Measurements from ENCODE around the gene UBE2J1.

The UBE2J1 gene

GRCh38 chr6:89290401-89291155 lies 61.9 kb downstream of the UBE2J1 start:
- no peak for DNase-seq (ENCODE audit: low read depth in 3 of 3)

- DNase-seq (ENCODE audit: low read depth in 3 of 3), result no peak
These were observed 62.8 kb downstream of the UBE2J1 start for GRCh38 chr6:89289710-89290109.

DNA sequence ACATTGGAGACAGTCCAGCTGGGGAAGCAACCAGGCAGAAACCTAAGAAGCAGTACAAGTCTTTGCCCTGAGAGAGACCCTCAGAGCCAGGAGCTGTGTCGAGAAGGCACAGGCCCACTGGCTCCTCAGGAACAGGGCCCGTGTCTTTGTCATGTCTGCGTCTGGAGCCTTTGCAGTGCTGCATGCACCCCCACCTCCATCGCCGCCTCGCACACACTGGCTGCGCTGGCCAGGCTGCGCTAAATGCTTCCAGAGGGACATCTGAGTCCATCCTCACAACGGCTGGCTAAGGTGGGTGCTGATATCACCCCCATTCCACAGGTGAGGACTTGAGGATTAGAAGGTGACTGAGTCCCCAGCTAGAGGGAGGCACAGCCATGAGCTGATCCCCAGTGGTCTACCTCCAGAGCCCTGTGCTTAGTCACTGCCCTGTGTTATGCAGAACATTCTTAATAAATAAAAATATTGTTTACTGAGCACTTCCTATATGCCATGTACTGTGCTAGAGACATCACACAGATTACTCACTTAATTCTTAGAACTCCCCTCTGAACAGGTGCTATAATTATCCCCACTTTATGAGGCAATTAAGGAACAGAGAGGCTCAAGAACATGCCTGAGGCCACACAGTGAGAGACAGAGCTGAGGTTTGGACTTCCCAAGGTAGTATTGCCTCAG lies 65.0 kb downstream of the UBE2J1 start:
- no peak for DNase-seq (ENCODE audit: low read depth in 3 of 3)

DNA sequence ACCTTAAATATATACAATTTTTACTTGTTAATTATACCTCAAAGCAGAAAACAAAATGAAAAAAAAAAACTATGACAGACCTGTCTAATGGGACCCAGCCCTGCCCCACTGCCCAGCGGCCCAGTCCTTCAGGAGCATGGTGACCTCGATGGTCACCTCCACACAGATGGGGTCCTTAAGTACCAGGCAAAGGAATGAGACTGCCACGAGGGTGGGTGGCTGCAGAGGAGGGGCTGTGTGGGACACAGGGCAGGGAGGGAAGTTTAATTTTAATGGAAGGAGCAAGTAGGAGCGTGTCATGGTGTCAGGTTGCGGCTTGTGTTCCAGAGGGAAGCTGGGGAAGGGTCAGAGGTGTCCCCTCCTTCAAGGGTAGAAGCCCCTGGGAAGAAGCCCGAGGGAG lies 66.0 kb downstream of the UBE2J1 start:
- no peak for DNase-seq (ENCODE audit: low read depth in 3 of 3)

GRCh38 chr6:89284963-89285735 lies 67.4 kb downstream of the UBE2J1 start:
- DNase-seq (ENCODE audit: low read depth in 3 of 3), result no peak

- DNase-seq (ENCODE audit: low read depth in 3 of 3), result no peak
These were observed 68.4 kb downstream of the UBE2J1 start for GRCh38 chr6:89284081-89284480.

DNA sequence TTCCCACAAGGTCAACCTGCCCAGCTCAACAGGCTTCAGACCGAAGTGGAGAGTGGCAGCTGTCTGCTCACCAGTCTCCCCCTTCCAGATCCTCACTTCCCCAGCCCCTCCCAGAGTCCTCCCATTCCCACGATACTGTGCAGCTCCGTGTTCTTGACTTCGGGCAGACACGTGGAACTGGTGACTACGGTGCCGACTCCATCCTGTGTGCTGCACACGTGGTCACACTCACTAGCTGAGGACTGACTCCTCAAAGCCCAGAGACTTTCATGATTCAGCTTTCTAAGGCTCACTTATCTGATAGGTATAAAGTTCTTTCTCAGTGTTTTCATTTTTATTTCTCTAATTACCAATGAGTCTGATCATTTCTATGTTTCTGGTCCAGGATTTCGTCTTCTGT lies 69.8 kb downstream of the UBE2J1 start:
- no peak for DNase-seq (ENCODE audit: low read depth in 3 of 3)

GRCh38 chr6:89281779-89282246 lies 70.7 kb downstream of the UBE2J1 start:
- DNase-seq (ENCODE audit: low read depth in 3 of 3), result peak in 1 of 3 experiments; percentile 42

- DNase-seq (ENCODE audit: low read depth in 3 of 3), result no peak
These were observed 73.6 kb downstream of the UBE2J1 start for GRCh38 chr6:89278956-89279355.

Data from stimulated activated CD4-positive, alpha-beta T cell treated with anti-CD3 and anti-CD28 coated beads, TNF-alpha, amount 100 ng/mL, for 24 hours (primary cell).